Measurements from ENCODE around the gene NUP210.
"Not testable (repeated sequence)": the region's sequence is repeated elsewhere in the genome, so short reads cannot be mapped to it uniquely, and the experiment has no call there.

The NUP210 gene

GRCh38 chr3:13429631-13430291, 9.6 kb upstream of the NUP210 start:
- no peak for DNase-seq (ENCODE audit: low read depth in 2 of 2)

GRCh38 chr3:13428678-13429077, 8.6 kb upstream of the NUP210 start:
- DNase-seq (ENCODE audit: low read depth in 2 of 2) = not testable (repeated sequence)

GRCh38 chr3:13427662-13428603, 7.8 kb upstream of the NUP210 start:
- no peak for DNase-seq (ENCODE audit: low read depth in 2 of 2)

GRCh38 chr3:13426591-13426990, 6.5 kb upstream of the NUP210 start:
- DNase-seq (ENCODE audit: low read depth in 2 of 2) = no peak

GRCh38 chr3:13425689-13426088, 5.6 kb upstream of the NUP210 start:
- no peak for DNase-seq (ENCODE audit: low read depth in 2 of 2)

- DNase-seq (ENCODE audit: low read depth in 2 of 2) = no peak
Measured at GRCh38 chr3:13424865-13425617, 4.9 kb upstream of the NUP210 start.

- DNase-seq (ENCODE audit: low read depth in 2 of 2) = no peak
Measured at GRCh38 chr3:13424141-13424844, 4.2 kb upstream of the NUP210 start.

GRCh38 chr3:13420831-13421765, 976 bp upstream of the NUP210 start:
- peak; percentile 47 to 55 for DNase-seq (ENCODE audit: low read depth in 2 of 2)

- DNase-seq (ENCODE audit: low read depth in 2 of 2) = peak; percentile 19 to 39
Measured at GRCh38 chr3:13419505-13420044, 547 bp downstream of the NUP210 start.

- DNase-seq (ENCODE audit: low read depth in 2 of 2) = no peak
Measured at GRCh38 chr3:13417166-13417947, 2.8 kb downstream of the NUP210 start.

GRCh38 chr3:13415997-13416793, 3.9 kb downstream of the NUP210 start:
- no peak for DNase-seq (ENCODE audit: low read depth in 2 of 2)

GRCh38 chr3:13415236-13415986, 4.7 kb downstream of the NUP210 start:
- no peak for DNase-seq (ENCODE audit: low read depth in 2 of 2)

- DNase-seq (ENCODE audit: low read depth in 2 of 2) = peak; percentile 28 to 47
Measured at GRCh38 chr3:13414040-13414729, 5.9 kb downstream of the NUP210 start.

- no peak for DNase-seq (ENCODE audit: low read depth in 2 of 2)
Measured at GRCh38 chr3:13411186-13411860, 8.8 kb downstream of the NUP210 start.

GRCh38 chr3:13408890-13409289, 11.2 kb downstream of the NUP210 start:
- no peak for DNase-seq (ENCODE audit: low read depth in 2 of 2)

- DNase-seq (ENCODE audit: low read depth in 2 of 2) = no peak
Measured at GRCh38 chr3:13407926-13408325, 12.2 kb downstream of the NUP210 start.

GRCh38 chr3:13407475-13407874, 12.6 kb downstream of the NUP210 start:
- DNase-seq (ENCODE audit: low read depth in 2 of 2) = no peak

Measured in activated CD4-positive, alpha-beta T cell treated with anti-CD3 and anti-CD28 coated beads for 24 hours (primary cell).